ENCODE measurements around the gene IMPDH1.

The IMPDH1 gene

GRCh38 chr7:128434413-128435326 is 24.9 kb upstream of the IMPDH1 start:
- no peak for DNase-seq

GRCh38 chr7:128431754-128432153 is 22.0 kb upstream of the IMPDH1 start:
- no peak for DNase-seq

- no peak for DNase-seq
These were observed 21.4 kb upstream of the IMPDH1 start for GRCh38 chr7:128431221-128431620.

GRCh38 chr7:128430207-128430606 is 20.4 kb upstream of the IMPDH1 start:
- no peak for DNase-seq

GRCh38 chr7:128427289-128427891 is 17.6 kb upstream of the IMPDH1 start:
- no peak for DNase-seq

DNA sequence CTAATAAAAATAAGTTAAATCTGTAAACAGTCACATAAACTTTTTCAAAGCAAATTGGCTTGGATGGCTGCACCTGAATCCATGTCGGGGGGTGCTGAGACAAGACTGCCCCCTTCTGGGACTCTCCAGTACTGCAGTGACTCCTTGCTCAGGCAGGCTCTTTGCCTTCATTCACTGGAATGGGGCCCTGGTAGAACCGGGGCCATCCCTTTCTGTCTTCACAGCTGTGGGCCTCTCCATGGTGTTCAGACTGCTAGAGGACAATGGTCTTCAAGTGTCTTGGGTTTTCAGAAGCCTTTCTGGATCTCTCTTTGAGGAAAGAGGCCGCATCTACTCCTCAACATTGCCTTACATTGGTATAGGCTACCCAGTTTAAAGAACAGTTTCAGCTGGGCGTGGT is 16.1 kb upstream of the IMPDH1 start:
- no peak for DNase-seq

DNA sequence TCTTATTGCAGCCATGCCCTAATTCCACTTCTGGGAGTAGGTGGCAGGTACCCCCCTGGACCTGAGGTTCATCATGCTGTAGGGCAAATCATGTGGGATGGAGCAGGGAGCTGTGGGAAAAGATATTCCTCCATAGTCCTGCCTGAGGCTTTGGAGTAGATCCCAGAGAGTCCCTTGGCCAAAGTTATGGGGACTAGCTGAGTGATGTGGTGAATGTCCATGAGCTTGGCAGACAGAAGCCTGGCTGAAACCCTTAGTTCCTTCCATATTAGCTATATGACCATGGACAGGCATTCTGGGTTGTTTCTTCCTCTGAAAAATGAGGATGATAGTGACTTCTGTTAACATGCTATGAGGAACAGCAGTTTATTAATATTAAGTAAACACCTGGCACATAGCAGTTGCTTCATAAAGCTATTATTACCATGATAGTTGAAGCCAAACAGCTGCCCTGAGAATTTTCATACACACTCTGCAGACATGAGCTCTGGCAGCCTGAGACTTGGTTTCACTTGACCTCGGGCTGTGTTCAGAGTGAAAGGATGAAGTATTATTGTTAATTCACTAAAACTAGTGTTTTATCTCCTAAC is 15.0 kb upstream of the IMPDH1 start:
- no peak for DNase-seq

- no peak for DNase-seq
These were observed 13.1 kb upstream of the IMPDH1 start for GRCh38 chr7:128422842-128423241.

DNA sequence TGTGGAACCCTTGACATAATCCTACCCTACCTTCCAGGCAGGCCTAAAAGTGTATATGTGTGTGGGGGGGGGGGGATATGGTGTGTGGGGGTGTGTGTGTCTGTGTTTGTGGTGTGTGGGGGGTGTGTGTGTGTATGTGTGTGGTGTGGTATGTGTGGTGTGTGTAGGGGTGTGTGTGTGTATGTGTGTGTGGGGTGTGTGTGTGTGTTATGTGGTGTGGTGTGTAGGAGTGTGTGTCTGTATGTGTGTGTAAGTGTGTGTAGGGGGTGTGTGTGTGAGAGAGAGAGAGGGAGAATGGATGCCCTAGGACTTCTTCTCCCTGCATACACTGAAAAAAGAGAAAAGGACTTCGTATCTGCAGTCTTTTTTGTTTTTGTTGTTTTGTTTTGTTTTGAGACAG is 12.3 kb upstream of the IMPDH1 start:
- no peak for DNase-seq

- DNase-seq: no peak
These were observed 11.6 kb upstream of the IMPDH1 start for GRCh38 chr7:128421384-128421783.

- DNase-seq: no peak
These were observed 11.0 kb upstream of the IMPDH1 start for GRCh38 chr7:128420773-128421172.

DNA sequence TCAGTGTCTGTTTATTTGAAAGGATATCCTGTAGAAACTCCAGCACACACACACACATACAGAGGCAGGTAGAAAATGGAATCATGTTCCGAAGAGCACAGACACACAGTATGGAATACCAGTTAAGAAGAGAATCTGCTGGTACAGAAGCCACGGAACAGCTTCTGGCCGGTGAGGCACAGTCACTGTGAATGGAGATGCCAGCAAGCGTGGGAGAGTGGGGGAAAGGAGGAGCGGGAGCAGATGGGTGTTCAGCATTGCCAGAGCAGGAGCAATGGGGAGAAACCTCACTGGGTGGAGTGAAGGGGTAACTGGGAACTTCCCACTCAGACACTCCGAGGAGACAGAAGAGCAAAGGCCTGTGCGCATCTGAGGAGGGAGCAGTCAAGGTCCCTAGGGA is 9.5 kb upstream of the IMPDH1 start:
- no peak for DNase-seq

DNA sequence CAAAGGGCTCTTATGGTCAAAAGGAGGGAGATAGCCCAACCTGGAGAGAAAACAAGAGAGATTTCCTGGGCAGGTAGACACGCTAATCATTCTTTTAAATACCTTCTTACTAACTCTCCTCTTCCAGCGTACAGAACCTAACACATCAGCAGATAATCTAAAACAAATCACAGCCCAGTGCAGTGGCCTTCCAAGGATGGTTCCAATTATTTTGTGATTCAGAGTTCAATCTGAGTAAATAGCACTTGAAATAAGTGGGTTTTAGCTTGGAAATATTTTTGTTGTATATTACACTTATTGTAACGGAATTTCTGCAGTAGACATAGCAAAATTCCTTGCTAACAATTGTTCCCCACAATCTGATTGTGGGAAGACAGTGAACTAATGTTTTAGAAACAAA is 7.3 kb upstream of the IMPDH1 start:
- DNase-seq: no peak

DNA sequence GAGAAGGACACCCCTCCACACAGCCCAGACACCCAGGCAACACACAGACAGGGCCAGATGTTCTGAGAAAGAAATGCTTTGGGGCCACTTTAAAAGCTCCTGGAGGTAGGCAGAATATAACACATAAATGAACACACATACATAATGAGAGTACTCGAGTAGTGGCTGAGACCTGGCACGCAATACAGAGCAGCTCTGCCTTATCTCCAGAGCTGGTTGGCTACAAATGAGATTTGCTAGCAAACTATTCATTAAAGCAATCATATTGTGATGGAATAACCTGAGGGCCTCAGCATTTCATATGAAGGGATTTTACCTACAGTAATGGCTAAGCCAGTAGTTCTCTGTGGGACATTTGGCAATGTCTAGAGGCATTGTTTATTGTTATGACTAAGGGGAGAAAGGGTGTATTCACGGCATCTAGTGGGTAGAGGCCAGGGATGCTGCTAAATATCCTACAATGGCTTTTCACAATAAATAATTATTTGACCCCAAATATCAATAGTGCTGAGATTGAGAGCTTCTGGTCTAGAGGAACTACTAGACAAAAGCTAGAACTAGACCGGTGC is 5.5 kb upstream of the IMPDH1 start:
- DNase-seq: no peak

GRCh38 chr7:128410451-128410753 is 620 bp upstream of the IMPDH1 start:
- DNase-seq: no peak

DNA sequence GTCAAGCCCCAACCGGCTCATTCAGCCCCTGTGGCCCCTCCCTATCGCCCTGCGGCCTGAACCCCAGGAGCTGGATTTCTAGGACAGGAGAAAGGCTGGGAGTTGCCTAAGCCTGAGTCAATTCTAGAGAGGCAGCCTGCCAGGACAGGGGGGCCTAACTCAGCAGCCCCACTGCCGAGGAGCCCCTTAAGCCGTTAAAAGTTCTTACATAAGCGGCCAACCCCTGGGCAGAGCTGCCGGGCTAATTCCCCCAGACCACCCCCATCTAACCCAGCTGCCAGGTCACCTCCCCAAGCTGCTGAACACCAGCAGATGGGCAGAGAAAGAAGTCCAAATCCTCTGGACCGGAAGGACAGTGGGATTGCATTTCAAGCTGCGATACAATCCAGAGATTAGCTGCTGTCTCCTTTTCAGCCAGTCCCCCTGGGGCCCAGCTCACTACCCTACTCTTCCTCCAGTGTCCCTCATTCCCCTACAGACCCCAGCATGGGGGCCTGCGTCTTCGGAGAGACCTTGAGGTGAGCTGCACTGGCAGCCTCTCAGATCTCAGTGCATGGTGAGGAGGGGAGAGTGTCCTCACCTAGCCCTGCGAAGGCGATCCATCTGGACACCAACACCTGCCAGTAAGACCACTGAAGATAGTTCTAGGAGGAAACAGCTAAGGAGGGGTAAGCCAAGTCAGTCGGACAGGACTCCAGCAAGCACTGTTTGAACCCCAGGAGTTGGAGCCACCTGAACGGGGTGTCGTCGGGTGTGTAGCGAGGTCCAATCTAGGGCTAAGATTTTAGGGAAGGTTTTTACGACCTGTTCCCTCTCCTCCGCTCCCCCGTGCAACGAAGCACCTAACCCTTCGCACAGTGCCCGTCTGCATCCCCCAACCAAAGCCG is 830 bp downstream of the IMPDH1 start:
- no peak for DNase-seq

- DNase-seq: no peak
These were observed 1.8 kb downstream of the IMPDH1 start for GRCh38 chr7:128407751-128408708.

DNA sequence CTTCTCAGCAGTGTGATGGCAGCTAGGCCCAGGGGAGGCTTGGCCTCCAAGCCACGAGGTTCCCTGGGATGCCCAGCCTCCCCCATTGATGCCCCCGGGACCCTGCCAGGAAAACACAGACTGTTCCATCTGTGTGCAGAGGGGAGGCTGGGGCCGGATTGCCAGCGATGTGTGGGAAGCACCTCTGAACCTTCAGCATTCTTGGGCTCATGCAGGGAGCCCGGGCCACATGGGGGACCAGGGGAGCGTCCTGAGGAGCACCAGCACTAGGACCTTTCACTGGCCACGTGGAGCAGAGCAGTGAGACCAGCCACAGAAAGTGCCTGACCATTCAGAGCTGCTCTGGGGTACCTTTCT is 2.6 kb downstream of the IMPDH1 start:
- DNase-seq: no peak

- no peak for DNase-seq
These were observed 3.2 kb downstream of the IMPDH1 start for GRCh38 chr7:128406314-128407232.

DNA sequence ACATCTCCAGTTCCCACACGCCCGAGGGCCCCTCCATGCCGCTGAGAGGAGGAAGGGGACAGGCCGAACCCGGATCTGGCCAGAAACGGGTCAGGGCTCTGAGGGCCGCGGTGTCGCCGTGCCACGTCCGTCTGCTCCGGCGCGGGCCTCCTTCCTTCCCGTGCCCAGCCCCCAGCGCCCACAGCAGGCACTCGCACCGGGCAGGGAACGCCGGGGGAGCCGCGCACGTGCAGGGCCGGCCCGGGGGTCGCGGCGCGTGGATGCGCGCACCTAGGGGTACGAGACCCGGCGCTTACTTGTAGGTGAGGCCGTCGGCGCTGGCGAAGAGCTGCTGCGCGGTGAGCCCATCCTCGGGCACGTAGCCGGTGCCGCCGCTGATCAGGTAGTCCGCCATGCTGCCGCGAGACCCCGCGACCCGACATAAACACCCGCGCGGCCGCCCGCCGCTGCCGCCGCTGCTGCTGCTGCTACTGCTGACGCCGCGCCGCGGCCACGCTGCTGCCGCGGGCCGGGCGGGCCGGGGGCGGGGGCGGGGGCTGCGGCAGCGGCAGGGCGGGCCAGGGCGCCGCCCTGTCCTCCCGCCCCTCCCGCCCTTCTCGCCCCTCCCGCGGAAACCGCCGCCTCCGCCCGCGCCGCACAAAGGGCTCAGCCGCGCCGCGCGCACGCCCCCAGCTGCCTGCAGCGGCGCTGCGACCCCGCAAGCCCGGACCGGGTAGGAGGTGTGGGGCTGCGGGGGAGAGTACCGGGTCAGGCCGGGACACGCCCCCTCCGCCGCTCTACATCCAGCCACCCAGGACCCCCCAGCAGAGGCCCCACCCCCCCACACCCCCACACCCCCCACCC is 4.1 kb downstream of the IMPDH1 start:
- no peak for DNase-seq

All from NCI-H1436 treated with DMSO at 0.1 percent for 48 hours (cell line).